Left kidney (tissue), 2 donors: ENCODE results near the gene ARID4B. TPM values are rescaled to one million over a fixed set of nuclear protein-coding genes. Genes with fewer than 3 reads are reported as not detected.
"Not testable (repeated sequence)": the region's sequence is repeated elsewhere in the genome, so short reads cannot be mapped to it uniquely, and the experiment has no call there.

Experiments
- DNase-seq: peaks from one replicate; pipeline ENCODE4 v3.0.0-alpha.2; 2013
- polyA plus RNA-seq: library from polyadenylated mRNA; unstranded; fragments of 120-200 nt; gene quantifications from one replicate; pipeline ENCODE4 v1.2.1, GENCODE V29; 2013; ENCODE audit not compliant: insufficient read length

ARID4B gene
- polyA plus RNA-seq, 1 donor: 65.6 TPM

DNA sequence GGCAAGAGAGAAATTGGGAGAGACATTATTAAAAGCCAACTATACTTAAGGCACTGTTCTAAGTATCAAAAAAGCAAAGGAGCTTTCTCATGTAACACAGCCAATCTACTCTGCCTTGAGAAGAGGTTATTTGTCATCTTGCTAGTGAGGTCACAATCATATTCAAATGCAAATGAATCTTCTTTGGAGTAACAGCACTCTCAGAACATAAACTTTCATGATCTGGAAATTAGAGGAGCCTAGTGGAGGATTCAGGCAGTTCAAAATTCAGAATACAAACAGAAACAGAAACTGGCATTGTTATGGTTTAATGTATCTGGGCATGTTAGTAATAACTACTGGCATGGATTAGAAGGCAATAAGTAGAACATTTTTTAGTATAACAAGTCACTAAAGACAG lies 57.4 kb downstream of the ARID4B start:
- no peak for DNase-seq

DNA sequence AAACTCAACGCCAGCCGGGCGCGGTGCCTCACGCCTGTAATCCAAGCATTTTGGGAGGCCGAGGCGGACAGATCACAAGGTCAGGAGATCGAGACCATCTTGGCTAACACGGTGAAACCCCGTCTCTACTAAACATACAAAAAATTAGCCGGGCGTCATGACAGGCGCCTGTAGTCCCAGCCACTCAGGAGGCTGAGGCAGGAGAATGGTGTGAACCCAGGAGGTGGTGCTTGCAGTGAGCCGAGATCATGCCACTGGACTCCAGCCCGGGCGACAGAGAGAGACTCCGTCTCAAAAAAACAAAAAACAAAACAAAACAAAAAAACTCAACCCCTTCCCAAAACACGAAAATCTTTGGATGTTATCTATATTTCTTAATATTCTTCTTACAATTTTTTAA lies 58.0 kb downstream of the ARID4B start:
- DNase-seq: not testable (repeated sequence)

DNA sequence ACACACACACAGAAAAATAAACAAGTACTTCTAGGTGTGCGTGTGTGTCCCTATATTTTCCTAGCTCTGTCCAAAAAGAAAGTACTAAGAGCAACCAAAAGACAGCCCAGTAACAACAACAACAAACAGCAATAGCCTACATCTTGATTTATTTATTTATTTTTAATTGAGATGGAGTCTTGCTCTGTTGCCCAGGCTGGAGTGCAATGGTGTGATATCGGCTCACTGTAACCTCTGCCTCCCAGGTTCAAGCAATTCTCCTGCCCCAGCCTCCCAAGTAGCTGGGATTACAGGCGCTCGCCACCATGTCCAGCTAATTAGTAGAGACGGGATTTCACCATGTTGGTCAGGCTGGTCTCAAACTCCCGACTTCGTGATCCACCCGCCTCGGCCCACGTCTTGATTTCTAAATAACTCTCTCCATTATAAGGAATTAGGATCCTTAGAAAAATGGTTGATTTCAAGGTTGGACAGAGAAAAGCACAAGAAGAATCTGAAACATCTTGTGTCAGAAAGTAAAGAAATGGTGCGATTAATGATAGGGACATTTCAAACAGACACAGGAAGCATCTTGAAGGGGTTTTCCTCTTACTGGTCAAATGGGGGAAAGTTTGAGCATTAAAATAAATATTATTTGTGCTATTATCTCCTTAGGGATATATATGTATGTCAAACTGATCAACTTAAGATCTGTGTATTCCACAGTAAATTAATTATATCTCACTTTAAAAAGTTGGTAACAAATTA lies 59.4 kb downstream of the ARID4B start:
- DNase-seq: no peak

DNA sequence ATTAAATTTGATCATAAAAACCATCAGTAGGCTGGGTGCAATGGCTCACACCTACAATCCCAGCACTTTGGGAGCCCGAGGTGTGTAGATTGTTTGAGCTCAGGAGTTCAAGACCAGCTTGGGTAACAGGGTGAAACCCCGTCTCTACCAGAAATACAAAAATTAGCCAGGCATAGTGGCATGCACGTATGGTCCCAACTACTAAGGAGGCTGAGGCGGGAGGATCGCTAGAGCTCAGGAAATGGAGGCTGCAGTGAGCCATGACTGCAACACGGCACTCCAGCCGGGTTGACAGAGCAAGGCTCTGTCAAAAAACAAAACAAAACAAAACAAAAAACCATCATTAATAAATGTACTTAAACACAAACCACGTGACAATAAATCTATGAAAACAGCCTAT lies 61.0 kb downstream of the ARID4B start:
- no peak for DNase-seq

DNA sequence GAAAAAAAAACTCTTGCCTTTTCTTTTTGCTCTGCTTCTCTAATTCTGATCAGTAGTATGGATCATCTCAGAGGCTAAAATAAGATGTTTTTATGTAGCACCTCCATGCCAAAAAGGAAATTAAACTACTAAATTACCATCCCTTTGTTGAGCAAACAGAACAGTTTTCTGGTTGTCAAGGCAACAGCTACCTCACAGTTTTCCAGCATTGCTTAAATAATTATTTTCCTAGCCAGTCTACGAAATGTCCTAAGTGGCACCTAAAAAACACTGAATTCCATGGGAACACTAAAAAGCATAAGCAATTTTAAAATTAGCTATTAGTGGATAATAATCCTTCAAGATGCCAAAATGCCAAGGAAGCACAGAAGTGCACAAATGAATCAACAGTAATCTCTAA lies 61.7 kb downstream of the ARID4B start:
- peak; percentile 13 for DNase-seq

DNA sequence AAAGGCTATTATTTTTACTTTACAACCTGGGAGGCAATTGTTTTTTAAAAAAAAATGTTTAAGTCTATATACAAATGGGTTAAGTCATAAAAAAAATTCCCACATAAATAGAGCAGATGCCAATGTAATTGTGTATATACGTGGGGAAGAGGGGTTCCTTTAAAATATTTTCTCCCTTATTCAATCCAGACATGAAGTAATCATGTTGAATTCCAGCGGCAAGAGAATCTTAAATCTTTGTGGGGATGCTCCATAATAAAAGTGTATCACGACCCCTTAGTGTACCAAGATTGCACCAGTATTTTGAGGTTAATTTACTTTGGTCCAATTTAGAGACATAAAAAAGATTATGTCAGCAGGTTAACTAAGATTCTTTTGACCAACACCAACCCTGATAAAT lies 62.1 kb downstream of the ARID4B start:
- DNase-seq: no peak

DNA sequence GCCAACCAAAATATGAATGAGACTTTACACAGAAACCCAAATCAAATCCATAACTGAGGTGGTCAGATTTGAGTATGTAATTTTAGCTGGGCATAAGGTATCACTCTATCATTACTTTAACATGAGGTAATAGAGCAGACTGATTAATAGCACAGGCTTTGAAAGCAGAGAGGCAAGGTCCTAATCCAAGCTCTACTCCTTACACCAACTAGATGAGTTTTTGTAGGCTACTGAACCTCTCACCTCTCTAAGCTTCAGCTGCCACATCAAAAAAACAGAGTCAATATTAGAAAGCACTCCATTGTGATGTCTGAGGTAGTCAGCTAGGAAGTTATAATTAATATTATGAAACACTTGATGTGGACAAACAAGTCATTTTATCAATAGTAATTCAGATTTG lies 63.7 kb downstream of the ARID4B start:
- DNase-seq: no peak

DNA sequence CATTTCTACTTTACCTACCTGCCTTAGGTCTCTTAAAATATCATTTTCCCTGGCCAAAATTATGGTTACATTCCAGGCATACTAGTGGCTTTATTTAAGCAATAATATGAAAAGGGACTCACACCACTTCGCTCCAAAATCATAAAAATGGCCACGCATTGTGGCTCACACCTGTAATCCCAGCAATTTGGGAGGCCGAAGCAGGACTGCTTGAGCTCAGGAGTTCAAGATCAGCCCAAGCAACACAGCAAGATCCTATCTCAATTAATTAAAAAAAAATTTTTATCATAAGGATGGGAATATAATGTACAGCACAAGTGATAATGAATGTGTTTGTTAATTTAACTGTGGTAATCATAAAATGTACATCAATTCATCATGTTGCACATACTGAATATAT lies 65.4 kb downstream of the ARID4B start:
- DNase-seq: no peak

DNA sequence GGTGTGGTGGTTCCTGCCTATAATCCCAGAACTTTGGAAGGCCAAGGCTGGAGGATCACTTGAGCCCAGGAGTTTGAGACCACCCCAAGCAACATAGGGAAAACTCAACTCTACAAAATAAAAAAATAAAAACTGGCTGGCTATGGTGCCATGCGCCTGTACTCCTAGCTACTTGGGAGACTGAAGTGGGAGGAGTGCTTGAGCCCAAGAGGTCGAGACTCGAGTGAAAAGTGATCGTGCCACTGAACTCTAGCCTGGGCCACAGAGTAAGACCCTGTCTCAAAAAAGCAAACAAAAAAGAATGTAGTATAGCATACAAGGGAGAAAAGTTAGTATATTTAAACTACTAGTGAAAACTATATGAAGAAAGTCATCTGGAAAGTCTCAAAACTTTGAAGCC lies 66.7 kb downstream of the ARID4B start:
- DNase-seq: no peak

DNA sequence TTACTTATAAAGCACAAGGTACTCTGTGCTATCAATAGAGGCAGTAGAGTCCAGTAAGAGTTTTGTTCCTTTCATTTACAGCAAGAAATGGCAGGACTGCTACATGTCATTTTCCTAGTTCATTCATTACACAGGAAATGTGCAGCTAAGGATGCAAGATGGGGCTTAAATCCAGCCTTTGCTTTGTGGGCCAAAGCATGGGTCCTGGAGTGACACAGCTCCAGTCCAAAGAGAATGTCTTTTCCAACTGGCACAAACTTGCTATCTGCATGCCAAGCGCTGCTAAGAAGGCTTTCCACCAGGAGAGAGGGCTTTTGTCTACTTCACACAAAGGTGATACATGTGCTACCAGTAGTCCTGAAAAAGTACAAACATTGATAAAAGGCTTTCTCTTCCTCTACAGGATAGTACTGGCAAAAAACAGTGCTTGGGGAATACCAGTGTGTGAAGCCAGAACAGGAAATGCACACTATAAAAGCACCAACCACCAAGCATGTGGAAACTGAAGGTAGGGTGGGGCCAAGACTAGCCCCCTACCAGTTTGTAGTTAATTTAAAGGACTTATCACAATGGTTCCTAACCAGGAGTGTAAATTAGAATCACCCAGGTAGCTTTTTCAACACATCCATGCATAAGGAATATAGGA lies 68.7 kb downstream of the ARID4B start:
- no peak for DNase-seq

DNA sequence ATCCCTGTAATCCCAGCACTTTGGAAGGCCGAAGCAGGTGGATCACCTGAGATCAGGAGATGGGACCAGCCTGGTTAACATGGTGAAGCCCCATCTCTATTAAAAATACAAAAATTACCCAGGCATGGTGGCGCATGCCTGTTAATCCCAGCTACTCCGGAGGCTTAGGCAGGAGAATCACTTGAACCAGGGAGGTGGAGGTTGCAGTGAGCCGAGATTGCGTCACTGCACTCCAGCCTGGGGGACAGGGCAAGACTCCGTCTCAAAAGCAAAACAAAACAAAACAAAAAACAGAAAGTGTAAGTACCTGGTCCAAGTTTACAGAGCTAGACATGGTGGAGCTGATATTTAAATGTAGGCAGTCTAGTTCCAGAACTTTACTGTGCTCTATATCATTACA lies 69.9 kb downstream of the ARID4B start:
- DNase-seq: not testable (repeated sequence)

DNA sequence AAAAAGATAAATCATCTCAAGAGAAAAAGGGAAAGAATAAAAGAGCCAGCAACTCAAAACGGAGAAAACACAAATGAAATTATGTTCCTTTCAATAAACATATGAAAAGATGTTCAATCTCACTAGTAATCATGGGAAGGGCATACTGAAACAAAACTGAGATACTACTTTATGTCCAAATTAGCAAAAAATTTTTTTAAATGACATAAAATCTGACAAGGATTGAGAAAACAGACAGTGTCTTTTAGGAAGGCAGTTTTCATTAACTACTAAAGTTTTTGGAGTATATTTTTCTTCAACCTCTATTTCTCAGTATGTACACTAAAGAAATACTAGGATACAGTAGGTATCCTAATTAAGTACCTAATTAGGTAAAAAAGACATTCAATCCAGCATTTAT lies 73.3 kb downstream of the ARID4B start:
- DNase-seq: no peak

DNA sequence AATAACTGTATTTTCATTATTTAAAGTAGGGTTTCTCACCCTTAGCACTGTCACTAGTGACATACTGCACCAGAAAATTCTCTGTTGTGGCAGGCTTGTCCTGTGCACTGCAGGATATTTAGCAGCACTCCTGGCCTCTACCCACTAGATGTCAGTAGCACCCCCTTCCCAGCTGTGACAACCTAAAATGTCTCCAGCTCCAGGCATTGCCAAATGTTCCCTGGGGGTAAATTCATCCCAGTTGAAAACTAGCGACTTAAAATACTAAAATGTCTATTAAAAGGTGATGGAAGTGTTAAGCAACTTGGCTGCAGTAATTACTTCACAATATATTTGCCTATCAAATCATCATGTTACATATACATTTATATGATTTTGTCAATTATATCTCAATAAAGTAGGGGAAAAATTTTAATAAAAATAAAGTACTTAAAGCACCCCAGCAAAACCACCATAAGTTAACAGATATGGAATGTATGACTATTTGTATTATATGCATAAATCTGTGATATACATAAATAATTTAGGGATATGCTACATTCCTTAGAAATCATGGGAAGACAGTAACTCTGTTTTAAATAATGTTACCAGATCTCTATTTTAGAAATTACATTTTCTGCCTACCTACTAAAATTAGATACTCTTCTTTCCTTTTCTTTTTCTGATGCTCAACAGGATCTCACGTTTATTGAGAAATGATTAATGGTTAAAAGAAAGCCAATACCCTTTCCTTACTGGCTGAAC lies 74.6 kb downstream of the ARID4B start:
- peak; percentile 50 for DNase-seq

DNA sequence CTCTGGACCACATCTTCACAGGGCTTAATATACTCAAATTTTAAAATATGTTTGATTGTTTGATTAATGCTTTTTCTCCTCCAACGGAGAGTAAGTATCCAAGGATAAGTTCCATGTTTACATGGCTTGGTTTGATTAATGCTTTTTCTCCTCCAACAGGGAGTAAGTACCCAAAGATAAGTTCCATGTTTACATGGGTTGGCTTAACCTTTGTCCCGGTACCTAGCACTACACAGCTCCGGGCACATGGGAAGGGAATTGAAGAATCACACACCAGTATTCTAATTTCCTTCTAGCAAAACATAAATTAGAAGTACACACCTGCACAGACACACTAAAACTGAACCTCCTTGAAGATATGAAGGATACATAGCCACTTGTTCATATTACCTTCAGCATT lies 77.5 kb downstream of the ARID4B start:
- DNase-seq: no peak

DNA sequence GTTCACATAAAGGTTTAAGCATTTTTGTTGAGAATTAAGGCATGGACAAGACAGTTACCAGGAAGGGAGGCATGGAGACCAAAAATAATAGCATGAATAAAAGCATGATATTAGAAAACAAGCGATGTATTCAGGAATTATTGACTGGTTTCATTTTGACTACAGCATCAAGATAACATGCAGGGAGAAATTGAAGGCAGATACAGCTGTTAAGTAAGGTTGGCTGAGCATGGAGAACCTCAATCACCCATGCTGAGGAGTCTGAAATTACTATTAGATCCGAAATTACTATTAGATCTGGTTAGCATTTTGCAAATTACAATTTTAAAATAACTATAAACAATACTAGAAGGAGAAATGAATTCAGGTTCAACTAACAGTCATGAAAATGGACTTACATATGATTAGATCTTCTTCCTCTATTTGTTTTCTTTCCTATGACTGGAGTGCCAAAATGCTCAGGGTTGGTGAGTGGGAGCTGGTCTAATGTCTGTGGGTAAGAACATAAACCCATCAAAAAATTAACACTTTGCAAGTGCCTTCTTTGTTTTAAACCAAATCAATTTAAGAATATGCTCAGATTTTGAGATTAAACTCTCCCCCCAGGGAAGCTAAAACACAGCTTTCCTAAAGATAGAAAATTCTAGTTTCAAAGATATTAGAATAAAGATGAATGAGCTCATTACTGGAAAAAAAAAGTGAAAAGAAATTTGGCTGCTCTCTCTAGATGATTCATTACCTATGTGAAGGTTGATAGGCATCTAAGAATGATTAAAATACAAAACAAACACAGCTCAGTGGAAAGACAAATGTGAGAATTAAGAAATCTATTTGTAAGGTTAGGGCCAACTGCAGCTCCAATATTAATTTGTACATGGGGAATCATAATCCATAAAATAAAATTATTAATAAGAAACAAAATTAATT lies 81.7 kb downstream of the ARID4B start:
- no peak for DNase-seq

DNA sequence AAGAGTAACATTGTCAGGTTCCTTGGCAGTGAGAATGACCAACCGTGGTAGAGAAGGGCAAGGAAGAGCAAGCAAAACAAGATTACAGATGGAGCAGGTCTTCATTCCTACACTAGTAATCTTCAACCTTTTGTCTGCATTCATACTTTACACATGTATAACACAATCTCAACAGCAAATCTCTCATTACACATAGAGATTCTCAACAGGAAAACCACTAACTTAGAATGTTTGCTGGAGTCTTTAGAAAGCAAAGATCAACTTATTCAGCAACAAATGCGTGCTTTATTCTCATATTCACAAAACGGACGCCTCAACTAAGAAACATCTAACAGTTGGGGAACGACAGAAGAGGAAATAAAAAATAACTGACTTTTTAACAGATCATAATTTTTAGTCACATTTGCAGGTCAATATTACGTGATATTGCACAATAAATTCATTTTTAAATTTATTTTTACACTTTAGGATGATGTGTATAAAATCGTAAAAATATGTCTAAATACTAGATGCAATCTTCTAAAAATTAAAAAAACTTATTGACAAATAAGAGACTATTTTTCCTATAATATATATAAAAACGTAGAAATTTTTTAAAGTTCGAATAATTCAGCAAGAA lies 82.9 kb downstream of the ARID4B start:
- no peak for DNase-seq

DNA sequence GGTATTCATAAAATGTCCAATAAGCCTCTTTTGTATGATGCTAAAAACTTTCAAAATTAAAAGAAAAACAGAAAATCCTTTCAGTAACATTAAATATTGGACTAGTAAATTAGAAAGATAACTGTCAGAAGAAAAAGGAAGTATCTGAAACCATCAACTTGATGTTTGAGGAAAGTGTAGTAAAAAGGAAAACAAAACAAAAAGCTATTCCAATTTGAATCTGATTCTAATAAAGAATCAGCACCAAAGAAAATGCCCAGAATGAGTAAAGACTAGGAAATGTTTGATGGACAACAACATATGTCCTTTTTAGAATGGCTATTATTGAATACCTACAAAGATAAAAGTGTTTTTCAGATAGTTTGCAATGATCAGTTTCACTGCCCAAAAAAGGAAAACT lies 87.0 kb downstream of the ARID4B start:
- no peak for DNase-seq

DNA sequence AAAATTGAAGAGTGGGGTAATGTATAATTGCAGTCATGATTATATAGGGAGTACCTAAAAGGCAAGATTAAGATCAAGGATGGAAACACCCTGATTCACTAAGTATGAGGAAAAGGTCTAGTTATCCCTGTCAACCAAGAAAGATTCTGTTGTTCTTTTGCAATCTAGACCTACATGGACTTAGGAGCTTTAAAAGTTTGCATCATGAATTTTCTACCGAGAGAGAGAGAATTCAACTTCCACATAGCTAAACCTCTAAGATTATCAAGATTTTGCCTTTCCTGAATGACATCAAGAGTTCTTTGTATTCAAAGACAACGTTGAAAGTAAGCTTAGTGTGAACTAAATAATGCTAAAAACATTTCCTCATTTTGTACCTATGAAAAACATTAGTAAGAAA lies 88.1 kb downstream of the ARID4B start:
- DNase-seq: no peak

DNA sequence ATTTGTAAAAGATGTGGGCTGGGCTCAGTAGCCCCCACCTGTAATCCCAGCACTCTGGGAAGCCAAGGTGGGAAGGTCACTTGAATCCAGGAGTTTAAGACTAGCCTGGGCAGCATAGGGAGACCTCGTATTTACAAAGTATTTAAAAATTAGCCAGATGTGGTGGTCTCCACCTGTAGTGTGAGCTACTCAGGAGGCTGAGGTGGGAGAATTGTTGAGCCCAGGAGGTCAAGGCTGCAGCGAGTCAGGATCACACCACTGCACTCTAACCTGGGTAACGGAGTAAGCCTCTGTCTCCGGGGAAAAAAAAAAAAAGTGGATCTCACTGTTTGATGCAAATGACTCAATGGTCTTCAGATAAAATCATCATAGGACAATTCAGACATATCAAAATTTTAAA lies 89.4 kb downstream of the ARID4B start:
- DNase-seq: no peak

DNA sequence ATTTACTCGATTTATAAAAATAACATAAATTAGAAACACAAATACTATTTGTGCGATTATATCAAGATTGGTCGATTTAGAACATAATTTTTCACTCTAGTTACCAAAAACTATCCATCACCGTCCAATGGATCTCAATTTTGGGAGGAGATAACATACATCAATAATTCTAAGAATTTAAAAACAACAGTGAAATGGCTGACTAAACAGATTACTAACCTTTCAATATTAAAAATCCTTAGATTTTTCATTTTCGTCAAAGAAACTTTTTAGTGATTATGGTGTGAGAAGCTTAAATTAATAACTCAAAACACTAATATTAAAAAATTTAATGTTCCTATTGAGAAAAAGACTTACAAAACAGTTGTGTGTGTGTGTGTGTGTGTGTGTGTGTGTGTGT lies 91.9 kb downstream of the ARID4B start:
- no peak for DNase-seq

DNA sequence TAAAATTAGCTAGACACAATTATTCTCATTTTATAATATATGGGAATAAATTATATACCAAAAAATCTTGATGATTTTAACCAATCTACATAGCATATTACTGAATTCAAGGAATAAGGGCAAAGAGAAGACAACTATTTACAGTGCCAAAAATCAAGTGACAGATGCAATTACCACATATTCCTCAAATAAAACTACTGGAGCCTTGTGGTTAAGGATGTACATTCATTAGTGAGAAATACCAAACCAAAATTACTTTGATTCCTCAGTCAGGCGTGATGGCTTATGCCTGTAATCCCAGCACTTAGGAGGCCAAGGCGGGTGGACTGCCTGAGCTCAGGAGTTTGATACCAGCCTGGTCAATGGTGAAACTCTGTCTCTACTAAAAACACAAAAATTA lies 98.1 kb downstream of the ARID4B start:
- no peak for DNase-seq

DNA sequence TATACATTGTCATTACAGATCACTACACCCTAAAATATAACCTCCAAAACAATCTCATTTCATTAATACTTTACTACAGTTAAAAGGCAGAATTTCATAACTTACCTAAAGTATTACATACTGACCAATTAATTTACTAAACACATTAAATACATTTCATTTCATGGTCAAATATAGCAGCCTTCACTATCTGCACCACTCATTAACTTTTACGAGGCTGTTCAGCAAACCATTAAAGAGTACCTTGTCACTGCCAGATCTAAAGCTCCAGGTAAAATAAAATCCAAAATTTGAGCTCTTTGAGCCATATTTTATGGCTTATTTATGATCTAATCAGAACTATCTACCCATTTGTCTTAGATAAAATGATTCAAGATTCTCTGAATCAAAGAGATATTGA lies 100.6 kb downstream of the ARID4B start:
- no peak for DNase-seq
